SK-N-SH treated with all-trans-retinoic acid at 6 μM for 48 hours (cell line): Measurements from ENCODE around the gene CAMK4.

Experiments
- ATAC-seq: fragments of 200-7000 bp; cut with Tn5 transposase; 3 replicates; pipeline ENCODE4 v1.9.1; 2020; ENCODE audit warnings: mild to moderate bottlenecking, moderate library complexity
- ARNTL ChIP-seq: fragments of 450-650 bp; formaldehyde crosslinking; IDR thresholded peaks from 2 replicates; pipeline ENCODE4 v1.5.0; 2020; ENCODE audit warnings: low read depth, mild to moderate bottlenecking, moderate library complexity, borderline replicate concordance
- BACH2 ChIP-seq: fragments of 250-450 bp; sonication (Bioruptor Pico); IDR thresholded peaks from 2 replicates; pipeline ENCODE4 v1.9.0; 2021; ENCODE audit warnings: mild to moderate bottlenecking, borderline replicate concordance
- CSDC2 ChIP-seq: fragments of 250-450 bp; sonication (Bioruptor Pico); IDR thresholded peaks from 2 replicates; pipeline ENCODE4 v1.5.0; 2020; ENCODE audit warnings: mild to moderate bottlenecking, moderate library complexity
- ESRRG ChIP-seq: fragments of 250-450 bp; sonication (Bioruptor Pico); IDR thresholded peaks from 2 replicates; pipeline ENCODE4 v1.6.1; 2021; ENCODE audit warnings: mild to moderate bottlenecking
- GLIS3 ChIP-seq: fragments of 250-450 bp; sonication (Bioruptor Pico); IDR thresholded peaks from 2 replicates; pipeline ENCODE4 v1.5.0; 2020; ENCODE audit warnings: mild to moderate bottlenecking, moderate library complexity
- ISL1 ChIP-seq: fragments of 250-450 bp; sonication (Bioruptor Pico); IDR thresholded peaks from 2 replicates; pipeline ENCODE4 v2.1.2; 2022; ENCODE audit warnings: mild to moderate bottlenecking, moderate library complexity
- OSR1 ChIP-seq: fragments of 250-450 bp; sonication (Bioruptor Pico); IDR thresholded peaks from 2 replicates; pipeline ENCODE4 v1.8.0; 2022; ENCODE audit warnings: moderate library complexity, mild to moderate bottlenecking, inconsistent platforms
- PPARA ChIP-seq: fragments of 250-450 bp; sonication (Bioruptor Pico); IDR thresholded peaks from 2 replicates; pipeline ENCODE4 v1.5.0; 2020; ENCODE audit warnings: mild to moderate bottlenecking, borderline replicate concordance
- RARB ChIP-seq: fragments of 250-450 bp; sonication (Bioruptor Pico); IDR thresholded peaks from 2 replicates; pipeline ENCODE4 v1.8.0; 2021; ENCODE audit warnings: mild to moderate bottlenecking, moderate library complexity
- SNAI2 ChIP-seq: fragments of 250-450 bp; sonication (Bioruptor Pico); IDR thresholded peaks from 2 replicates; pipeline ENCODE4 v1.5.0; 2020; ENCODE audit warnings: mild to moderate bottlenecking, moderate library complexity
- TCF4 ChIP-seq: fragments of 250-450 bp; sonication (Bioruptor Pico); IDR thresholded peaks from 2 replicates; pipeline ENCODE4 v1.8.0; 2021; ENCODE audit warnings: mild to moderate bottlenecking, moderate library complexity, borderline replicate concordance
- TOX ChIP-seq: fragments of 250-450 bp; sonication (Bioruptor Pico); IDR thresholded peaks from 2 replicates; pipeline ENCODE4 v1.8.0; 2021; ENCODE audit warnings: mild to moderate bottlenecking, moderate library complexity, borderline replicate concordance
- ZC3H10 ChIP-seq: fragments of 250-450 bp; sonication (Bioruptor Pico); IDR thresholded peaks from 2 replicates; pipeline ENCODE4 v1.5.1; 2021; ENCODE audit warnings: mild to moderate bottlenecking, moderate library complexity
- ZFP3 ChIP-seq: fragments of 250-450 bp; sonication (Bioruptor Pico); IDR thresholded peaks from 2 replicates; pipeline ENCODE4 v1.5.0; 2020; ENCODE audit warnings: mild to moderate bottlenecking, moderate library complexity
- ZNF565 ChIP-seq: fragments of 450-650 bp; formaldehyde crosslinking; conservative IDR thresholded peaks from 2 replicates; pipeline ENCODE4 v1.5.0; 2020; ENCODE audit warnings: low read depth, mild to moderate bottlenecking, moderate library complexity
- ZNF70 ChIP-seq: fragments of 450-650 bp; formaldehyde crosslinking; IDR thresholded peaks from 2 replicates; pipeline ENCODE4 v1.5.0; 2020; ENCODE audit warnings: mild to moderate bottlenecking, moderate library complexity
- ZNF8 ChIP-seq: fragments of 450-650 bp; formaldehyde crosslinking; IDR thresholded peaks from 2 replicates; pipeline ENCODE4 v1.5.0; 2020; ENCODE audit warnings: mild to moderate bottlenecking, moderate library complexity
- TF ChIP-seq, protein P1 (sequence below): fragments of 250-450 bp; sonication (Bioruptor Pico); IDR thresholded peaks from 2 replicates; pipeline ENCODE4 v1.8.0; 2021; ENCODE audit warnings: low read depth, mild to moderate bottlenecking, moderate library complexity, borderline replicate concordance
- TF ChIP-seq, protein P2 (sequence below): fragments of 250-450 bp; sonication (Bioruptor Pico); IDR thresholded peaks from 2 replicates; pipeline ENCODE4 v1.5.1; 2021; ENCODE audit warnings: mild to moderate bottlenecking, moderate library complexity
- TF ChIP-seq, protein P3 (sequence below): fragments of 250-450 bp; sonication (Bioruptor Pico); IDR thresholded peaks from 2 replicates; pipeline ENCODE4 v1.8.0; 2020; ENCODE audit warnings: mild to moderate bottlenecking, moderate library complexity, borderline replicate concordance
- TF ChIP-seq, protein P4 (sequence below): fragments of 250-450 bp; sonication (Bioruptor Pico); IDR thresholded peaks from 2 replicates; pipeline ENCODE4 v1.5.0; 2020; ENCODE audit warnings: mild to moderate bottlenecking, moderate library complexity

The CAMK4 gene

DNA sequence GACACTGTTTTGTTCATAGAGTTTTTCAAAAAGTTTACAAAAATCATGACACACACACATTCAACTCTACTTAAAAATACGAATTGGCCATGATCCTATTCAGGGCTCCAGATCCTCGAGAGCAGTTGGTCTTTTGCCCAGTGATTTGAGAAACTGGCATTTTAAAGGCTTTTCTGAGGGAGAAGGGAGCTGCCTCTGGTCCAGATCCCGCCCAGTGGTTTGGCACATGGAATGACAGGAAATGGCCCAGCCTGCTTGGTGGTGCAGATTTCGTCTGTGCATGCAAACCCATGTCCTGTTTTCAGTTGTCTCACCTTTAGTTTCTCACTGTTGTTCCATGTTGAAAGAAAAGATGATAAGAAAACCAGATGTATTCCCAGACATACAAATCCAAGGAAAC lies 3.6 kb downstream of the CAMK4 start:
- TF ChIP-seq TCF4 (CRISPR knock-in tag): 0 out of 2 replicates have a peak, but pooled peaks have one; percentile 15
- TF ChIP-seq SNAI2 (CRISPR knock-in tag): no peak
- no peak for TF ChIP-seq CSDC2
- ATAC-seq: no peak

GRCh38 chr5:111228520-111229220 lies 4.5 kb downstream of the CAMK4 start:
- no peak for ATAC-seq
- no peak for TF ChIP-seq ZNF565 (CRISPR knock-in tag)
- TF ChIP-seq ISL1: peak; percentile 57

DNA sequence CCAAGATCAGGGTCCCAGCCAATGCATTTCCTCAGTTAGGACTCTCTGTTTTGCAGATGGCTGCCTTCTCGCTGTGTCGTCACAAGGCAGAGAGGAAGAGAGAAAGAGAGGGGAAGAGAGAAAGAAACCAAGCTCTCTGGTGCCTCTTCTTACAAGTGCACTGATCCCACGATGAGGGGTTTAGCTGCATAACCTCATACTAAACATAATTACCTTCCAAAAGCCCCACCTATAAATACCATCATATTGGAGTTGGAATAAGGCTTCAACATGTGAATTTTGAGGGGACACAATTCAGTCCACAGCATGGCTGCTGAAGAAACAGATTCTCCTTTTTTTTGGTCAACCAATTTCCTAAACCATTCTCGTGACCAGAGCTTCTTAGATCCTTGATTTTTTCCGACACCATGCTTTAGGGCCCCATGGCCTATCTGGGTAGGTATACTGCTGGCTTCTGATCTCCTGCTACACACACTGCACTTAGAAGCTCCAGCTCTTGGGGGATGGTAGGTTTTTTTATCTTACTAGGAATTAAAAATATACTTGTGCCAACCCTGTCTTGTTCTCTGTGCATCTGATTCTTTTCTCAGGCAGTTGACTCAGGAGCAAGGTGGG lies 5.1 kb downstream of the CAMK4 start:
- ATAC-seq: no peak
- TF ChIP-seq, protein P1, sequence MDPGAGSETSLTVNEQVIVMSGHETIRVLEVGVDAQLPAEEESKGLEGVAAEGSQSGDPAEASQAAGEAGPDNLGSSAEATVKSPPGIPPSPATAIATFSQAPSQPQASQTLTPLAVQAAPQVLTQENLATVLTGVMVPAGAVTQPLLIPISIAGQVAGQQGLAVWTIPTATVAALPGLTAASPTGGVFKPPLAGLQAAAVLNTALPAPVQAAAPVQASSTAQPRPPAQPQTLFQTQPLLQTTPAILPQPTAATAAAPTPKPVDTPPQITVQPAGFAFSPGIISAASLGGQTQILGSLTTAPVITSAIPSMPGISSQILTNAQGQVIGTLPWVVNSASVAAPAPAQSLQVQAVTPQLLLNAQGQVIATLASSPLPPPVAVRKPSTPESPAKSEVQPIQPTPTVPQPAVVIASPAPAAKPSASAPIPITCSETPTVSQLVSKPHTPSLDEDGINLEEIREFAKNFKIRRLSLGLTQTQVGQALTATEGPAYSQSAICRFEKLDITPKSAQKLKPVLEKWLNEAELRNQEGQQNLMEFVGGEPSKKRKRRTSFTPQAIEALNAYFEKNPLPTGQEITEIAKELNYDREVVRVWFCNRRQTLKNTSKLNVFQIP: no peak
- TF ChIP-seq SNAI2 (CRISPR knock-in tag) (no peak), RARB (CRISPR knock-in tag) (no peak), TCF4 (CRISPR knock-in tag) (no peak), PPARA (CRISPR knock-in tag) (no peak), GLIS3 (CRISPR knock-in tag) (no peak), ZFP3 (CRISPR knock-in tag) (no peak), ZNF70 (CRISPR knock-in tag) (no peak), ARNTL (no peak), BACH2 (CRISPR knock-in tag) (no peak), ZC3H10 (CRISPR knock-in tag) (no peak), ESRRG (CRISPR knock-in tag) (no peak), ZNF565 (CRISPR knock-in tag) (no peak), OSR1 (no peak), ZNF8 (CRISPR knock-in tag) (no peak), TOX (no peak)
- TF ChIP-seq, protein P2, sequence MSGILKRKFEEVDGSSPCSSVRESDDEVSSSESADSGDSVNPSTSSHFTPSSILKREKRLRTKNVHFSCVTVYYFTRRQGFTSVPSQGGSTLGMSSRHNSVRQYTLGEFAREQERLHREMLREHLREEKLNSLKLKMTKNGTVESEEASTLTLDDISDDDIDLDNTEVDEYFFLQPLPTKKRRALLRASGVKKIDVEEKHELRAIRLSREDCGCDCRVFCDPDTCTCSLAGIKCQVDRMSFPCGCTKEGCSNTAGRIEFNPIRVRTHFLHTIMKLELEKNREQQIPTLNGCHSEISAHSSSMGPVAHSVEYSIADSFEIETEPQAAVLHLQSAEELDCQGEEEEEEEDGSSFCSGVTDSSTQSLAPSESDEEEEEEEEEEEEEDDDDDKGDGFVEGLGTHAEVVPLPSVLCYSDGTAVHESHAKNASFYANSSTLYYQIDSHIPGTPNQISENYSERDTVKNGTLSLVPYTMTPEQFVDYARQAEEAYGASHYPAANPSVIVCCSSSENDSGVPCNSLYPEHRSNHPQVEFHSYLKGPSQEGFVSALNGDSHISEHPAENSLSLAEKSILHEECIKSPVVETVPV (CRISPR knock-in tag): no peak
- TF ChIP-seq, protein P3, sequence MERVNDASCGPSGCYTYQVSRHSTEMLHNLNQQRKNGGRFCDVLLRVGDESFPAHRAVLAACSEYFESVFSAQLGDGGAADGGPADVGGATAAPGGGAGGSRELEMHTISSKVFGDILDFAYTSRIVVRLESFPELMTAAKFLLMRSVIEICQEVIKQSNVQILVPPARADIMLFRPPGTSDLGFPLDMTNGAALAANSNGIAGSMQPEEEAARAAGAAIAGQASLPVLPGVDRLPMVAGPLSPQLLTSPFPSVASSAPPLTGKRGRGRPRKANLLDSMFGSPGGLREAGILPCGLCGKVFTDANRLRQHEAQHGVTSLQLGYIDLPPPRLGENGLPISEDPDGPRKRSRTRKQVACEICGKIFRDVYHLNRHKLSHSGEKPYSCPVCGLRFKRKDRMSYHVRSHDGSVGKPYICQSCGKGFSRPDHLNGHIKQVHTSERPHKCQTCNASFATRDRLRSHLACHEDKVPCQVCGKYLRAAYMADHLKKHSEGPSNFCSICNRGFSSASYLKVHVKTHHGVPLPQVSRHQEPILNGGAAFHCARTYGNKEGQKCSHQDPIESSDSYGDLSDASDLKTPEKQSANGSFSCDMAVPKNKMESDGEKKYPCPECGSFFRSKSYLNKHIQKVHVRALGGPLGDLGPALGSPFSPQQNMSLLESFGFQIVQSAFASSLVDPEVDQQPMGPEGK (CRISPR knock-in tag): no peak
- TF ChIP-seq, protein P4, sequence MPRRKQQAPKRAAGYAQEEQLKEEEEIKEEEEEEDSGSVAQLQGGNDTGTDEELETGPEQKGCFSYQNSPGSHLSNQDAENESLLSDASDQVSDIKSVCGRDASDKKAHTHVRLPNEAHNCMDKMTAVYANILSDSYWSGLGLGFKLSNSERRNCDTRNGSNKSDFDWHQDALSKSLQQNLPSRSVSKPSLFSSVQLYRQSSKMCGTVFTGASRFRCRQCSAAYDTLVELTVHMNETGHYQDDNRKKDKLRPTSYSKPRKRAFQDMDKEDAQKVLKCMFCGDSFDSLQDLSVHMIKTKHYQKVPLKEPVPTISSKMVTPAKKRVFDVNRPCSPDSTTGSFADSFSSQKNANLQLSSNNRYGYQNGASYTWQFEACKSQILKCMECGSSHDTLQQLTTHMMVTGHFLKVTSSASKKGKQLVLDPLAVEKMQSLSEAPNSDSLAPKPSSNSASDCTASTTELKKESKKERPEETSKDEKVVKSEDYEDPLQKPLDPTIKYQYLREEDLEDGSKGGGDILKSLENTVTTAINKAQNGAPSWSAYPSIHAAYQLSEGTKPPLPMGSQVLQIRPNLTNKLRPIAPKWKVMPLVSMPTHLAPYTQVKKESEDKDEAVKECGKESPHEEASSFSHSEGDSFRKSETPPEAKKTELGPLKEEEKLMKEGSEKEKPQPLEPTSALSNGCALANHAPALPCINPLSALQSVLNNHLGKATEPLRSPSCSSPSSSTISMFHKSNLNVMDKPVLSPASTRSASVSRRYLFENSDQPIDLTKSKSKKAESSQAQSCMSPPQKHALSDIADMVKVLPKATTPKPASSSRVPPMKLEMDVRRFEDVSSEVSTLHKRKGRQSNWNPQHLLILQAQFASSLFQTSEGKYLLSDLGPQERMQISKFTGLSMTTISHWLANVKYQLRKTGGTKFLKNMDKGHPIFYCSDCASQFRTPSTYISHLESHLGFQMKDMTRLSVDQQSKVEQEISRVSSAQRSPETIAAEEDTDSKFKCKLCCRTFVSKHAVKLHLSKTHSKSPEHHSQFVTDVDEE (CRISPR knock-in tag): no peak
